Psoas muscle (tissue), 8 donors: ENCODE measurements around the gene MAPKAPK3. TPM values are rescaled to one million over a fixed set of nuclear protein-coding genes. Genes with fewer than 3 reads are reported as not detected.

ENCODE experiments used
- ATAC-seq, 4 donors: fragments of 200-7000 bp; cut with Tn5 transposase; one replicate each; pipeline ENCODE4 v1.9.1; 2020; ENCODE audit warnings: moderate library complexity in 3 of 4, mild to moderate bottlenecking in 2 of 4
- DNase-seq, 2 donors: peaks; one replicate each; pipeline ENCODE4 v3.0.0-alpha.2; 2020
- H3K27ac ChIP-seq: fragments of 200-600 bp; one replicate; pipeline ENCODE4 v1.8.0; 2022
- H3K27me3 ChIP-seq, 3 donors: fragments of 200-600 bp in 1 of 3; one replicate each; pipeline versions ENCODE4 v1.6.1 to v1.8.0; 2013 to 2022; ENCODE audit warnings: low read length in 2 of 3, mild to moderate bottlenecking in 2 of 3, moderate library complexity in 1 of 3; ENCODE audit not compliant: insufficient read depth in 3 of 3
- H3K36me3 ChIP-seq, 2 donors: fragments of 200-600 bp in 1 of 2; one replicate each; pipeline versions ENCODE4 v1.6.1 to v1.8.0; 2013 to 2022; ENCODE audit warnings: low read depth in 1 of 2, mild to moderate bottlenecking in 1 of 2, moderate library complexity in 1 of 2; ENCODE audit not compliant: insufficient read depth in 1 of 2
- H3K4me1 ChIP-seq: fragments of 200-600 bp; one replicate; pipeline ENCODE4 v1.8.0; 2022
- H3K4me3 ChIP-seq: fragments of 200-600 bp; one replicate; pipeline ENCODE4 v1.8.0; 2022; ENCODE audit warnings: mild to moderate bottlenecking
- H3K9me3 ChIP-seq: fragments of 200-600 bp; one replicate; pipeline ENCODE4 v1.8.0; 2022
- WGBS, 3 donors: extraction: QIAGEN DNeasy Blood & Tissue Kit; methylation state at CpG; one replicate each; pipeline versions ENCODE4 v1.1.6 to v1.1.7; 2013; 5-methylcytosine and 5-hydroxymethylcytosine counted together
- intact Hi-C, 2 donors: fragments of 100-400 bp; cut with DNase I; formaldehyde crosslinking; loops; one replicate each; pipeline versions ENCODE4 v1.11.0 to v1.14.2; 2022
- polyA plus RNA-seq, 3 donors: library from polyadenylated mRNA; stranded (reverse); fragments of 200-250 nt; gene quantifications; one replicate each; pipeline ENCODE4 v1.2.3, GENCODE V29; 2013
- total RNA-seq, 4 donors: library from RNA; stranded (reverse); fragmentation: NEBNext Ultra II Directional in 2 of 4; extraction: Animal tissue kit (Norgen Biotek cat#: 25700) in 2 of 4; gene quantifications; one replicate each; pipeline versions ENCODE4 v1.2.1 to v1.2.4, GENCODE V29; 2021 to 2023
- TF ChIP-seq, protein P1 (sequence below): fragments of 200-600 bp; IDR thresholded peaks from one replicate; pipeline ENCODE4 v1.8.0; 2022; ENCODE audit warnings: antibody characterized with exemption
- donor health status: healthy with polysubstance abuse.
- donor health status: DM: no; HTN: no; CAD: no; lungs with moderate emphysema.
- donor health status: Bipolar disorder and iron deficiency.
- donor health status: healthy.
- donor health status: DM: yes; HTN: yes; CAD: no.
- donor health status: DM: no; HTN: no; CAD: no.
- donor health status: DM: no; HTN: no; CAD: no.
- donor health status: DM: yes; HTN: yes; CAD: no.

The MAPKAPK3 gene
- total and polyA plus RNA-seq, 7 donors, result 88.2 to 409 (median 249) TPM

DNA sequence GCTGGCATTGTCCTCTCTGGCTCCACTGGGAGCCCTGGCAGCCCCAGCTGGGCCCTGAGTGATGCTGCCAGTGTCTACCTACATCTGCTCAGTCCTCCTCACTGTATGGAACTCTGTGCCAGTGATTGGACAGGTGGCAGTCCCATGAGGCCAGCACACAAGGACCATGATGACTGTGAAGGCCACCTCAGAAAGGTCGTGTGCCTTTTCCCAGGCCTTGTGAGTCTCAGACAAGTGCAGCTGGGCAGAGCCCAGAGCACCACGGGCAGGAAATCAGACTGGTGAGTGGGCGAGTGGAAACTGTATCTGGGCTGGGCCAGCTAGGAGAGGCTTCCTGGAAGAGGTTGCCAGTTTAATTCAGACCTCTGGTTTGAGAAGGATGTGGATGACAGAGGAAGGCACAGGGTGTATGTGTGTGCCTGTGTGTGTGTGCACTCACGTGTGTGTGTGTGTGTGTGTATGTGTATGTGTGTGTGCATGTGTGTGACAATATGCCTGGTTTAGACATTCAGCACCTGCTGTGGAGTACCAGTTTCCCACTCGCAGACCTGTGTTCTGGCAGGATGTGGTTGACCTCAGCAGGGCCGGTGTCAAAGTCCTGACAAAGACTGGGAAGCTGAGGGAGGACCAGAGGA, 7.0 kb downstream of the MAPKAPK3 start:
- TF ChIP-seq, protein P1, sequence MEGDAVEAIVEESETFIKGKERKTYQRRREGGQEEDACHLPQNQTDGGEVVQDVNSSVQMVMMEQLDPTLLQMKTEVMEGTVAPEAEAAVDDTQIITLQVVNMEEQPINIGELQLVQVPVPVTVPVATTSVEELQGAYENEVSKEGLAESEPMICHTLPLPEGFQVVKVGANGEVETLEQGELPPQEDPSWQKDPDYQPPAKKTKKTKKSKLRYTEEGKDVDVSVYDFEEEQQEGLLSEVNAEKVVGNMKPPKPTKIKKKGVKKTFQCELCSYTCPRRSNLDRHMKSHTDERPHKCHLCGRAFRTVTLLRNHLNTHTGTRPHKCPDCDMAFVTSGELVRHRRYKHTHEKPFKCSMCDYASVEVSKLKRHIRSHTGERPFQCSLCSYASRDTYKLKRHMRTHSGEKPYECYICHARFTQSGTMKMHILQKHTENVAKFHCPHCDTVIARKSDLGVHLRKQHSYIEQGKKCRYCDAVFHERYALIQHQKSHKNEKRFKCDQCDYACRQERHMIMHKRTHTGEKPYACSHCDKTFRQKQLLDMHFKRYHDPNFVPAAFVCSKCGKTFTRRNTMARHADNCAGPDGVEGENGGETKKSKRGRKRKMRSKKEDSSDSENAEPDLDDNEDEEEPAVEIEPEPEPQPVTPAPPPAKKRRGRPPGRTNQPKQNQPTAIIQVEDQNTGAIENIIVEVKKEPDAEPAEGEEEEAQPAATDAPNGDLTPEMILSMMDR, result no peak
- intact Hi-C loops, result no loop called here
- peaks cover 85% of the 10 kb centered on the region for H3K4me1 ChIP-seq
- peaks cover 4 to 20% of the 10 kb centered on the region in 2 donors for H3K36me3 ChIP-seq
- WGBS, 3 donors, result 18 to 41% (median 19%) methylated on average over 6 of the region's 6 CpGs
- peak in 1 of 2 donors; percentile 64 for DNase-seq
- peak overlapping the region; percentile 12 for H3K4me3 ChIP-seq
- no peaks in the 10 kb centered on the region for H3K27me3 ChIP-seq
- H3K9me3 ChIP-seq, result no peaks in the 10 kb centered on the region
- peak in 2 of 4 donors; percentile 4 to 5 for ATAC-seq
- peak overlapping the region; percentile 88 for H3K27ac ChIP-seq

DNA sequence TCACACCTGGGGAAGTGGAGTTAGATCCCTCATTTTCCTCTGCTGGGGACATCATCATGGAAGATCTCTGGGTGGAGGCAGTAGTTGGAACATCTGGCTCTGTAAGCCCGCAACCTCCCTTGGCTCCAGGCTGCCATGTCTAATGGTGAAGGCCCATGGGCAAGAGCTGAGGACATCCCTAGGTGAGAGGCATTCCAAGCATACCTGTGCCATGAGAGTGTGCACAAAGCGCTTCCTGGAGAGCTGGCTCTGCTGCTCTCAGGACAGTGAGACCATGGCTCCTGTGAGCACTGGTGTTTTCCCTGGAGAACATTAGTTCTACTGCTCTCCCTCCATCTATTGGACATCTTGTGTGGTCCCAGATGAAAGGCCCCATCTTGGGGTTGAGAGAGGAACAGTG, 7.7 kb downstream of the MAPKAPK3 start:
- intact Hi-C loops, result no loop called here
- H3K27me3 ChIP-seq, result no peaks in the 10 kb centered on the region
- TF ChIP-seq, protein P1, result no peak
- DNase-seq (no peak), ATAC-seq (no peak)
- H3K4me3 ChIP-seq, result peak overlapping the region; percentile 35
- peak overlapping the region; percentile 88 for H3K27ac ChIP-seq
- peaks cover 85% of the 10 kb centered on the region for H3K4me1 ChIP-seq
- peaks cover under 1 to 18% of the 10 kb centered on the region in 2 donors for H3K36me3 ChIP-seq
- 86 to 98% (median 95%) methylated on average over 2 of the region's 2 CpGs for WGBS, 3 donors
- no peaks in the 10 kb centered on the region for H3K9me3 ChIP-seq

DNA sequence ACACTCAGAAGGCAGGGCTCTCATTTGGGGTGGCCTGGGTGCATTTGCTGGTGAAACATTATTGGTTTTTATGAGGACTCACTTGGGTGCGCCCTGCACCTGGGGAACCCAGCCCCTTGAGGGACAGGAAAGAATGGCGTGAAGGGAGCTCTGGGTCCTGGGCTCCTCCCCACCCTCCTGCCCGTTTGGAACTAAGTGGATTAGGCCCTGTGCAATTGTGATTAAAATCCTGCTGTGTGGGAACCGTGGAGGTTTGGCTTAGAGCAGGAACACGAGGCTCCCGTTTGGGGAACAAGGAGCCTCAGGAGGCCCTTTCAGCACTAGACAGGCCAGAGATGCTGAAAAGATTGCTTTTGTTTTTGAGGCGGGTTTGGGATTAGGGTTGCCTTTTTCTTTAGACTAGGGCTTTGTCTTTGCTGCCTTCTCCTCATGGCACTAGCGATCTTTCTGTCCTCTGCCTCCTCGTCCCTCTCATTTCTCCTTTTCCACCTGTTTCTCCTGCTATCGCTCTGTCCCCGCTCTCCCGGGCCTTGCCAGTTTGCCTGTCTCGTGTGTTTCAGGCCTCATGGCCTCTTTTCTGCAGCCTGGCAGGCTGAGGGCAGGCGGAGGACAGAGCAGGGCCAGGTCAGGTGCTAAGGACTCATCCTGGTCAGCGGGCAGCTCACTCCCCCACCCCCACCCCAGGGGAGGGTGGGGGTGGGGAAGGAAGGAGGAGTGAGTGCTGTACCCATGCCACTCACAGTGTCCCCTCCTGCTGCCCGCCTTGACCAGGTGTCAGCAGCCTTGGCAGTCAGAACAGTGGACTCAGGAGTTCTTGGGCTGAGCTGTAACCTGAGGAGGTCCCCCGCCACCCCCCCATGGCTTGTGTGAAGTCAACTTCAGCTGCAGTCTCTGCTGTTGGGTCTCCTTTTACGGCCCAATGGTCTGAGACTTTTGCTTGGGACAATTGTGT, 8.6 kb downstream of the MAPKAPK3 start:
- H3K27me3 ChIP-seq, result no peaks in the 10 kb centered on the region
- intact Hi-C loops, result no loop called here
- peaks cover 85% of the 10 kb centered on the region for H3K4me1 ChIP-seq
- DNase-seq (peak; percentile 79 to 95), ATAC-seq (peak; percentile 74 to 81 (median 78))
- peaks cover 0 to 13% of the 10 kb centered on the region in 2 donors for H3K36me3 ChIP-seq
- peak overlapping the region; percentile 35 for H3K4me3 ChIP-seq
- H3K27ac ChIP-seq, result peak overlapping the region; percentile 88
- TF ChIP-seq, protein P1, result no peak
- 32 to 45% (median 38%) methylated on average over 18 of the region's 18 CpGs for WGBS, 3 donors
- no peaks in the 10 kb centered on the region for H3K9me3 ChIP-seq

DNA sequence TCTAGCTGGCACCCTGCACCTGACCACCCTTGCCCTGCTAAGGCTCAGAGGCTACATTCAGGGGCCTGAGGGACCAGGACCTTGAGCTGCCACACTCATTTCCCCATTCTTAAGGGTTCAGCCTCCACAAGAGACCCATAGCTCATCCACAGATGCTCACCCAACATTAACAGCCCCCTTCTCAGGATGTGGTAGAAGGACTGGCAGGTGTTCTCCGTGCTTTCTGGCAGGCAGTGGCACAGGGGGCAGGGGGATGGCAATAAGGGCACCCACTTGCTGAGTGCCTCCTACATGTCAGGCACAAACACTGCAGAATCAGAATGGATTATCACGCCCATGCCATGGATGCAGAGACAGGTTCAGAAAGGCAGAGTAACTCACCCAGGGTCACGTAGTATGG, 9.4 kb downstream of the MAPKAPK3 start:
- intact Hi-C loops, result no loop called here
- WGBS, 3 donors, result 60 to 85% (median 65%) methylated on average over 3 of the region's 3 CpGs
- ATAC-seq, result no peak

More for the DNA sequence above, 9.4 kb downstream of the MAPKAPK3 start:
- peak overlapping the region; percentile 88 for H3K27ac ChIP-seq
- no peaks in the 10 kb centered on the region for H3K9me3 ChIP-seq
- DNase-seq, result no peak
- peaks cover 0 to 13% of the 10 kb centered on the region in 2 donors for H3K36me3 ChIP-seq
- H3K4me1 ChIP-seq, result peaks cover 83% of the 10 kb centered on the region
- H3K27me3 ChIP-seq, result no peaks in the 10 kb centered on the region
- TF ChIP-seq, protein P1, result no peak
- H3K4me3 ChIP-seq, result no peak overlapping the region
